Motor neuron (in vitro differentiated cells): ENCODE measurements around the gene ECE1. TPM values are rescaled to one million over a fixed set of nuclear protein-coding genes. Genes with fewer than 3 reads are reported as not detected.

Source experiments
- ATAC-seq, 8 experiments: fragments of 200-7000 bp; cut with Tn5 transposase; replicated peaks in 6 of 8; 2 replicates each; pipeline ENCODE4 v1.8.0; 2021; ENCODE audit warnings: mild to moderate bottlenecking in 8 of 8, moderate library complexity in 8 of 8
- H3K27ac ChIP-seq, 2 donors: fragments of 250-450 bp; sonication (Bioruptor Pico); 2 replicates each; pipeline ENCODE4 v1.9.0; 2021; ENCODE audit warnings: antibody characterized with exemption in 2 of 2, mild to moderate bottlenecking in 2 of 2, moderate library complexity in 1 of 2
- H3K4me1 ChIP-seq, 2 donors: fragments of 250-450 bp; sonication (Bioruptor Pico); replicated peaks in 1 of 2; 2 replicates each; pipeline ENCODE4 v1.6.1; 2021; ENCODE audit warnings: antibody characterized with exemption in 2 of 2, mild to moderate bottlenecking in 2 of 2, moderate library complexity in 1 of 2
- H3K4me3 ChIP-seq, 5 donors: fragments of 250-450 bp; sonication (Bioruptor Pico); 2 replicates each; pipeline ENCODE4 v1.9.0; 2021; ENCODE audit warnings: antibody characterized with exemption in 5 of 5, mild to moderate bottlenecking in 5 of 5, moderate library complexity in 4 of 5
- WGBS, 10 experiments: fragments of 450-650 bp; shearing (Covaris generic); methylation state at CpG; one replicate each; pipeline ENCODE4 v1.0.0; 2022; 5-methylcytosine and 5-hydroxymethylcytosine counted together
- in situ Hi-C, 9 experiments: fragments of 400-800 bp; cut with MboI; loops; one replicate each; pipeline ENCODE4 v1.15.0; 2021; ENCODE audit warnings: low sequenced_read_pairs in 9 of 9, low pct_unique_long_range_greater_than_20kb in 2 of 9; ENCODE audit not compliant: unreplicated experiment in 9 of 9
- total RNA-seq, 8 experiments: library from RNA; unstranded; fragments of 300-600 nt; gene quantifications; 2 replicates each; pipeline versions ENCODE4 v1.2.3 to v1.2.4, GENCODE V29; 2022

Gene ECE1
- total RNA-seq, result 10 to 100 TPM in 5 of 8 experiments, 1 to 10 TPM in 3; 5.3 to 49.7 (median 24.3) TPM

DNA sequence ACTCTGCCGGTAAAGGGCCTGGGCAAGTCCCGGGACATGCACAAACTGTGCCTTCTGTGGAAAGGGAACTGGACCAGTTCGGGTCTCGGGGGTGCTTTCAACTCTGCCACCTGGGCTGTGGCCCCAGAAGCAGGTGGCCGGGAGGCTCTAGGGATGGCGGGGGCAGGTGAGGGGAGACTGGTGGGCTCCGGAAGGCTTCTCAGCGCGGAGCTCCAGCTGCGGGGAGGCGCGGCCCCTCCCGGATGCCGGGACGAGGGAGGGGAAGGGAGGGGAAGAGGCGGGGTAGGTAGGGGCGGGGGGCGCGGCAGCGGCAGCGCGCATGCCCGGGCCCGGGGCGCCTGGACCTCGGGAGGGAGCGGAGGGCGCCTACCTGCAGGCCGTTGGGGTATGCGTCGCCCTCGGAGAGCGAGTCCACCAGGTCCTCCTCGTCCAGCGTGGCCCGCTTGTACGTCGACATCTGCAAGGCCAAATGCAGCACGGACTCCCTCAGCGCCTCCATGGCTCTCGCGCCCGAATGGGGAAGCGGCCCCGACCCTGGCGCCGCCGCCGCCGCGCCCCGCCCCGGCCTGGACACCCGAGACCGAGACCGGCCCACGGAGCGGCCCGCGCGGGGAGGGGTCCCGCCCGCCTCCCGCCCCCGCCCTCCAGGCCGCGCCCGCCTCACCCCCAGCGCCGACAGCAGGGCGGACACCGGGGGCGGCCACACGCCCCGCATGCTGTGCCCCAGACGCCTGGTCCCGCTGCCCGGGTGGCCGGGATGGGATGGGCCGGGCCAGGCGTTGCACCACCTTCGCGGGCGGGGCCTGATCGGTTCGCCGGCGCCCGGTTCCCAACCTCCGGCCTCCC, at the start of gene ECE1:
Gene ECE1, minus strand, starts transcription at position 764 of the 846 bp plus-strand sequence. Its CDS starts 49 bp downstream, at position 715.
- peaks cover 15 to 34% of the 10 kb centered on the region in 2 donors for H3K4me1 ChIP-seq
- WGBS, 10 experiments, result 0 to 40% methylated on average over 2 to 4 of the region's 90 CpGs; no CpG with 5 or more reads in 8 of the 10 experiments
- in situ Hi-C loops, result no loop called here
- H3K27ac ChIP-seq, result peak within 1 kb of the TSS in 1 of 2 donors; percentile 45
- H3K4me3 ChIP-seq, result peak within 1 kb of the TSS; percentile 35 to 73 (median 59)
- ATAC-seq, result peak; percentile 55 to 88 (median 84)

DNA sequence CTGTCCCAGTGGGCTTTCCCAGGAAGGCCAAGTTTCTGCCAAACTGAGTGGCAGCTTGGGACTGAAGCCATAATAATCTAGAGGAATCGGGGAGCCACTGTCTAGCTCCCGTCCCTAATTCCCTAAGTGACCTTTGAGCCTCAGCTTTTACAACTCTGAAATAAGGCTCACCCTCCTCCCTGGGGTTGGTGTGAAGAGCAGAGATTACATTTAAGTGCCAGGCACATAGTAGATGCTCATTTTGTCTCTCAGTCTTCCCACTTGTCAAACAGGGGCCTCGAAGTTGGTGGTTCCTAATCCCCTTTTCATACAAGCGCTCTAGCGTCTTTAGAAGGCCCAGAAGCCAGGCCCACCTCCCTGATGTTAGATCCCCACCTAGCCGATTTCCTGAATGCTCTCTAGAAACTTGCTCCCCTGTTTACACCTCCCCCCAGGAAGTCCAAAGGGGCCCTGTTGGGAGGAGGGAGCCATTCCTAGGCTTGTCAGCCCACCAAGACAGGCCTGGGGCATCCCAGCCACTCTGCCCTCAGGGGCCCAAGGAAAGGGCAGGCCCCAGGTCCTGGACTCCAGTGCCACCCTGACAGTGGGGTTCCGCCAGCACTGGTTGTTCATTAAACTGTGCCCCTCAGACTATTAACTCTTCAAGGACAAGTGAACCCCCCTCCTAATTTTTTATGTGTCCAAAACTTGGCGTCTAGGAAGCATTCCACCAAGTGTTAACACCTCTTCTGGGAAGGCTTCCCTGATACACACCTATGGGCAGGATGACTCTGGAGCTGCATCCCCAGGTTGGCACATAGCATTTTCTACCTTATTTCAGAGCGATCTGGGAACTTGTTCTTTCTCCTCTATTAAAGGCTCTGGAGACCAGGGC, 49.3 kb upstream of the ECE1 start:
- WGBS, 10 experiments, result 43 to 94% (median 91%) methylated on average over 2 to 9 of the region's 9 CpGs; no CpG with 5 or more reads in 5 of the 10 experiments
- no peak overlapping the region for H3K27ac ChIP-seq
- ATAC-seq, result no peak
- peaks cover 0 to 55% of the 10 kb centered on the region in 2 donors for H3K4me1 ChIP-seq
- H3K4me3 ChIP-seq, result no peak overlapping the region
- in situ Hi-C loops, result loop anchor here in 1 of 9 experiments (10.0 kb wide), 1 partner anchor 85 kb away; no protein-coding TSS in a partner anchor

DNA sequence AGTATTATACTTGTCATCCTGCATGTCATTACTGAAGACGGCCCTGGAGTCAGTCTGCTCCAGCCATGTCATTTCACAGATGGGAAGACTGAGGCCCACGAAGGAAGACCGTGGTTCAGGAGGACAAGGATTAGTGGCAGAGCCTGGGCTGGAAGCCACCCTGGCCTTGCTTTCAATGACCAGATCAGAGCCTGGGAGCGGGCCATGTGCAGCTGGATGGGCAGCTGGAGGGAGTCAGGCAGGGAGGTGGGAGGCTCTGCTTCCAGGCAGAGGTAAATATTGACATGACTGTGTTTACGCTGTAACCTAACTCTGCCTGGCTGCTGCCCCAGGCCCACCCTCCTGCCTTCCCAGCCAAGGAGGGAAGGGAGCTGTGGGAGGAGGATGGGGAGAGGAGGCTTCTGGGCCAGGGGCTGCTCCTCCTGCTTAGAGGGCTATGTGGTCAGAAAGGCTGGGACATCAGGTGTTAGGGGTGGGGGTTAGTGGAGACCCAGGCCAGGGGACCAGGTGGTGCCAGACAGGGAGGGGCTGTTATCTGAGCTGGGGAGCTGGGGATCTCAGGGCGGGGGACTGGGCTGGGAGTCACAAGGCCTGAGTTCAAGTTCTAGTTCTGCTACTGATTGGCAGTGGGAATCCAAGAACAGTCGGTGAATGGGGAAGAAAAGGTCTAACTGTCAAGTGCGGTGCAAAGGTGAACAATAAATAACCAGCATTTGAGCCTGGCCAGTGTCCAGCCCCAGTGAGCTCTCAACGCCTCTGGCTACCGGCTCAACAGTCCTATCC, 48.5 kb upstream of the ECE1 start:
- in situ Hi-C loops, result no loop called here
- peak in 6 of 8 experiments; percentile 23 to 79 (median 42) for ATAC-seq
- WGBS, 10 experiments, result 13 to 92% (median 79%) methylated on average over 1 to 9 of the region's 10 CpGs; no CpG with 5 or more reads in 4 of the 10 experiments
- Histone ChIP-seq H3K4me1 (peaks cover 0 to 53% of the 10 kb centered on the region in 2 donors), H3K4me3 (no peak overlapping the region), H3K27ac (no peak overlapping the region)

DNA sequence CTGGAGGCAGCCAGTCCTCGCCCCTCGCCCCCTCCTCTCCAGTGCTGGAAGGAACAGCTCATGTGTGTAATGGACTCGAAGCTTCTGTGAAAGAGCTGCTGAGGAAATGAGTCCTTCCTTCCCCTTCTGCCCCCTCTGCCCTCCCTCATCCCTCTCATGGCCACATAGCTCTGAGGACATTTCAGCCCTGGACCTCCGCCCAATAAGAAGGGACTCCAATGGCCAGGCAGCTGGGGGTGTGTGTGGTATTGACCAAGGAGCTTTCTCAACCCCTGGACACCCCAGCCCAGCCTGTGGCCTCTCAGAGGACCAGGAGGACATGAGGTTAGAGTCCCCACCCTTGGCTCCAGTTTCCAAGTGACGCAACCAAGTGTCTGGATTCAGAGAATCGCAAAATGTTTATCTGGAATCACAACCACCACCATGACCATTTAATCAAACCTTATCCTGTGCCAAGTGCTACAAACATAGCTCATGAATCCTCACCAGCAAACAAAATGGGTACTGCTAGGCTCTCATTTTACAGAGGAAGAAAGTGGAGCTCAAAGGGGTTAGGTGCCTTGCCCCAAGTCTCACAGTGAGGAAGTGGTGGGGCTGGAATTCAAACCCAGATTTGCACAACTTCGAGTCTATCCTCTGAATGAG, 47.8 kb upstream of the ECE1 start:
- H3K27ac ChIP-seq, result no peak overlapping the region
- in situ Hi-C loops, result no loop called here

DNA sequence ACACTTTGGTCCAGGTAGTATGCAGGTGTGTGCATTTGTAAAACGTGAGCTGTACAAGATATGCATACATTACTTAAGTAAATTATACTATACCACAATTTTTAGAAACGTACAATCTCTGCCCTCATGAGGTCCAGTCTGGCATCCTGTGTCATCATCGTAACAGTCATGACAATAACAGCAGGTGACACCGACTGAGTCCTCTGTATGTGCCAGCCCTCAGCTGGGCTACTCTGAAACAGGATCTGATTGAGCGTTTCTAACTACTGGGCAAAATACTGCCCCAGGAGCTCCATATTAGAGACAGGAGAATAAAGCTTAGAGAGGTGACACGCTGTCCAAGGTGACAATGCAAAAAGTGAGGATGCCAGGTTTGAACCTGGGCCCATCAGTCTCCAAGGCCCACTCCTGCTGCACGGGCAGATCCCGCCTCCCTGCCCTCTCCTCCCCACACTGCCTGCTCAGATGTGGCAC, 47.2 kb upstream of the ECE1 start:
- peak in 1 of 8 experiments; percentile 13 for ATAC-seq
- H3K4me1 ChIP-seq, result peaks cover 5 to 48% of the 10 kb centered on the region in 2 donors
- no peak overlapping the region for H3K4me3 ChIP-seq
- no peak overlapping the region for H3K27ac ChIP-seq
- in situ Hi-C loops, result no loop called here
- 20 to 85% (median 76%) methylated on average over 1 to 6 of the region's 8 CpGs; no CpG with 5 or more reads in 4 of the 10 experiments for WGBS, 10 experiments

More for the DNA sequence above, 47.8 kb upstream of the ECE1 start:
- peak in 7 of 8 experiments; percentile 5 to 78 (median 12) for ATAC-seq
- 0 to 97% (median 60%) methylated on average over 1 to 4 of the region's 7 CpGs; no CpG with 5 or more reads in 3 of the 10 experiments for WGBS, 10 experiments
- Histone ChIP-seq H3K4me3 (no peak overlapping the region), H3K4me1 (peaks cover under 1 to 49% of the 10 kb centered on the region in 2 donors)

DNA sequence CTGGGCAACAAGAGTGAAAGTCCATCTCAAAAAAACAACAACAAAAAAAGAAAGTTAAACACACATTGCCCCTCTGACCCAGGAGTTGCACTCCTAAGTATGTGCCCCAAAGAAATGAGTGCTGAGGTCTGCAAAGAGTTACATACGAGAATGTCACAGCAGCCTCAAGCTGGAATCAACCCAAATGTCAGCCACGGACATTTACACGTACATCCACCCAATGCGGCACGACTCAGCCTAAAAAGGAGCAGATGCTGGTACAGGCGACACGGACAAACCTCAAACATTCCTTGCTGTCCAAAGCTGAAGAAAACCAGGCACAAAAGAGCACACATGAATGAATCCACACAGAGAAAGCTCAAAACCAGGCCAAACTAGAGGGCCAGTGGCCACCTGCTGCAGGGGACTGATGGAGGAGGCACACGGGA, 46.8 kb upstream of the ECE1 start:
- H3K27ac ChIP-seq, result no peak overlapping the region
- 13 to 77% (median 71%) methylated on average over 2 to 8 of the region's 8 CpGs; no CpG with 5 or more reads in 4 of the 10 experiments for WGBS, 10 experiments
- no peak overlapping the region for H3K4me3 ChIP-seq
- ATAC-seq, result no peak
- peaks cover 8 to 48% of the 10 kb centered on the region in 2 donors for H3K4me1 ChIP-seq
- in situ Hi-C loops, result no loop called here

DNA sequence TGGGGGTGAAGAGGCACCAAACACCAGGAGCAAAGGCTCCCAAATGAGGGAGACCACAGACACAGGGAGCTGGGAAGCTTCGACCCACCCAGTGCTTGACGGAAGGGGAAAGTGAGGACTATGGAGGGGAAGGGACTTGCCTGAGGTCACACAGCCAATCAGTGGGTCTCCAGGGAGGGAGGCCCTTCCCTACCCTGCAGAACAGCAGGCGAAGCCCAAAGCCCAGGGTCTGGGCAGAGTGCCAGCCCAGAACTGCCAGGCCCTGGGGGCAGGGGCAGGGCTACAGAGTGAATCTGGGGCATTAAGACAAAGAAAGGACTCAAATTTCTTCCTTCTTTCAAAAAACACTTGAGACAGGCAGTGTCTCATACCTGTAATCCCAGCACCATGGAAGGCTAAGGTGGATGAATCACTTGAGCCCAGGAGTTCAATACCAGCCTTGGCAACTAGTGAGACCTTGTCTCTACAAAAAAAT, 45.5 kb upstream of the ECE1 start:
- H3K27ac ChIP-seq, result no peak overlapping the region
- peaks cover 13 to 47% of the 10 kb centered on the region in 2 donors for H3K4me1 ChIP-seq
- peak in 2 of 8 experiments; percentile 12 to 68 for ATAC-seq

DNA sequence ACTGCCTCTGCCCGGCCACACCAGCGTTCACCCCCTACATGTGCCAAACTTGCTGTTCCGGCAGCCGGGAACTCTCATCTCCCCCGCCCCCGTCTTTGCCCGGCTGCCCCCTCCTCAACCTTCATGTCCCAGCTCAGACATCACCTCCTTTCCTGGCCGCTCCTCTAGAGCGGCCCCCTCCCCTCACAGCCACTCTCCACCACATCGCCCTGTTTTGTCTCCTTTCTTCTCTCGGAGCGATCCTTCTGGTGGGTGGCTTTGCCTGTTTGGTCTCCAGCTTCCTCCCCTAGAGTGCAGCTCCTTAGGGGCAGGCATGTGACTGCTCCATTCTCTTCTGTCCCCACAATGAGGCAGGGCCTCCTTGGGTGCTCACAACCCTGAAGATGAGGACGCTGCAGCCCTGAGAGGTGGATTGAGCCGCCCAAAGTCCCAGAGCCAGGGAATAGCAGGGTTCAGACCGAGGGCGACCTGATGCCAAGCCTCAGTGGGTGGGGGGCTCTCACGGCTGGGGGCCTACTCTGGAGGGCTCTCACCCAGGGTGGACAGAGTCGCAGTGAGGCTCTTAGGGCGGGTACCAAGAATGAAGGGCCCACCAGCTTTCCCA, 44.9 kb upstream of the ECE1 start:
- peaks cover 13 to 45% of the 10 kb centered on the region in 2 donors for H3K4me1 ChIP-seq
- H3K27ac ChIP-seq, result no peak overlapping the region
- H3K4me3 ChIP-seq, result no peak overlapping the region
- WGBS, 10 experiments, result 72 to 78% methylated on average over 2 to 5 of the region's 19 CpGs; no CpG with 5 or more reads in 8 of the 10 experiments
- in situ Hi-C loops, result no loop called here
- ATAC-seq, result peak in 3 of 8 experiments; percentile 1 to 6 (median 1)

More for the DNA sequence above, 45.5 kb upstream of the ECE1 start:
- in situ Hi-C loops, result no loop called here
- H3K4me3 ChIP-seq, result no peak overlapping the region
- WGBS, 10 experiments, result 67 to 100% (median 100%) methylated on average over 1 to 2 of the region's 3 CpGs; no CpG with 5 or more reads in 7 of the 10 experiments

DNA sequence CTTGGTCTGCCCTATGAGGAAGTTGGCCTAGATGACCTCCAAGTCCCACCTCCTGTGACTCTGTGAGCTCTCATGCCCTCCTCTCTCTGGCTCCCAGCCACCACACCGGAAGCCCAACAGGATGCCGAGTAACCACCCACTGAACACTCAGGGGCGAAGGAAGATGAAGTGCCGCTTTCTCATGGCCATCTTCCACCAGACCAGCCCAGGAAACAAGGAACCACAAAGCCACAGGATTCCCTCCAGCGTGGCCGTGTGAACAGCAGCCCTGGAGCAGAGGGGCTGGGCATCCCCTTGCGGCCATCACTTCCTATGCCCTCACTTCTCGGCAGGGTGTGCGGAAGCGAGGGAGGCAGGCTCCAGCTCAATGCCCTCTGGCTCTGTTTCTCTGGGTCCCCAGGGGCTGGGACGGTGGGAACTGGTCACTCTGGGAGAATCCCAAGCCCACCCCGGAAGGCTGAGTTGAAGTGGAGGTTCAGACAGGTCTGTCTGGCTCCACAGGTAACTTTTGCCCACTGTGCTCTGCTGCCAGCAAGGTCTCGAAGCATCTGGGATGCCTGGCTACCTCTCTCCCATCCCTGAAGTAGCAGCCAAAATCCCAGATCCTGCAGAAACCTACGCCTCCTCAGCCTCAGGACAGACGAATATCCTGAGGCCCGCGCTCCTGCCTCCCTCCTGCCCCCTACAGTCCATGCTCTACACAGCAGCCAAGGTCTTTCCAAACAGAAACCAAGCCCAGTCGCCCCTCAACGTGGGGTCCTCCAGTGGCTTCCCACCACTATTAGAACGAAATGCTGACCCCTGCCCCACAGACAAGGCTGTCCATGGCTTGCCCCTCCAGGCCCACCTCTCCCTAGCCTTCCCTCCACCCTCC, 44.2 kb upstream of the ECE1 start:
- Histone ChIP-seq H3K4me1 (peaks cover 18 to 50% of the 10 kb centered on the region in 2 donors), H3K27ac (no peak overlapping the region), H3K4me3 (no peak overlapping the region)
- WGBS, 10 experiments, result 10 to 93% (median 59%) methylated on average over 1 to 13 of the region's 20 CpGs; no CpG with 5 or more reads in 4 of the 10 experiments
- in situ Hi-C loops, result no loop called here
- peak; percentile 19 to 76 (median 36) for ATAC-seq

DNA sequence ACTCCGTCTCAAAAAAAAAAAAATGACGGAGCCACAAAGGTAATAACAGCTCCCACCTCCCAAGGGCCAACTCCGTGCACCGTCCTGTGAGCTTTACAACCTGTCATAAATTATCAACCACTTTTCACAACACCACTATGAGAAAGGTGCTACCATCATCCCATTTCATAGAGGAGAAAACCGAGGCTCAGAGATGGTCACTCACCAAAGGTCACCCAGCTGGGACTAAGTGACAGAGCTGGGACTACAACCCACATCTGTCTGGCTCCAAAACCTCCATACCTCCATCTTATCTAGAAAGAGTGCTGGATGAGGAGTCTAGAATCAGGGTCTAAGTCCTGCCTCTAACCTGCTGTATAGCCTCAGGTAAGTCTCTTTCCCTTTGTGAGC, 43.6 kb upstream of the ECE1 start:
- H3K27ac ChIP-seq, result no peak overlapping the region
- in situ Hi-C loops, result no loop called here
- WGBS, 10 experiments, result 91 to 100% (median 100%) methylated on average over 1 to 5 of the region's 5 CpGs; no CpG with 5 or more reads in 3 of the 10 experiments
- H3K4me3 ChIP-seq, result no peak overlapping the region
- no peak for ATAC-seq
- peaks cover 24 to 56% of the 10 kb centered on the region in 2 donors for H3K4me1 ChIP-seq
